HUES6 (cell line): Measurements from ENCODE around the gene PTPRR.
A peak's percentile ranks its signal among the peaks of the same experiment; 100 is the strongest.

Source experiments
- H3K27ac ChIP-seq: 2 replicates; pipeline ENCODE4 v1.7.0; 2013; ENCODE audit warnings: low read depth, mild to moderate bottlenecking, low read length, inconsistent platforms
- H3K27me3 ChIP-seq: 2 replicates; pipeline ENCODE4 v1.6.1; 2013; ENCODE audit warnings: low read length; ENCODE audit not compliant: control insufficient read depth, insufficient read depth
- H3K36me3 ChIP-seq: 2 replicates; pipeline ENCODE4 v1.6.1; 2013; ENCODE audit warnings: low read length; ENCODE audit not compliant: control insufficient read depth, insufficient read depth
- H3K4me1 ChIP-seq: 2 replicates; pipeline ENCODE4 v1.6.1; 2013; ENCODE audit warnings: low read length; ENCODE audit not compliant: control insufficient read depth, insufficient read depth
- H3K4me3 ChIP-seq: 2 replicates; pipeline ENCODE4 v1.5.1; 2013; ENCODE audit warnings: low read depth, low read length
- H3K9ac ChIP-seq: one replicate; pipeline ENCODE4 v1.6.1; 2013; ENCODE audit warnings: mild to moderate bottlenecking, low read length
- H3K9me3 ChIP-seq: 2 replicates; pipeline ENCODE4 v1.6.1; 2013; ENCODE audit warnings: low read depth, low read length; ENCODE audit not compliant: control insufficient read depth, insufficient read depth

The PTPRR gene

DNA sequence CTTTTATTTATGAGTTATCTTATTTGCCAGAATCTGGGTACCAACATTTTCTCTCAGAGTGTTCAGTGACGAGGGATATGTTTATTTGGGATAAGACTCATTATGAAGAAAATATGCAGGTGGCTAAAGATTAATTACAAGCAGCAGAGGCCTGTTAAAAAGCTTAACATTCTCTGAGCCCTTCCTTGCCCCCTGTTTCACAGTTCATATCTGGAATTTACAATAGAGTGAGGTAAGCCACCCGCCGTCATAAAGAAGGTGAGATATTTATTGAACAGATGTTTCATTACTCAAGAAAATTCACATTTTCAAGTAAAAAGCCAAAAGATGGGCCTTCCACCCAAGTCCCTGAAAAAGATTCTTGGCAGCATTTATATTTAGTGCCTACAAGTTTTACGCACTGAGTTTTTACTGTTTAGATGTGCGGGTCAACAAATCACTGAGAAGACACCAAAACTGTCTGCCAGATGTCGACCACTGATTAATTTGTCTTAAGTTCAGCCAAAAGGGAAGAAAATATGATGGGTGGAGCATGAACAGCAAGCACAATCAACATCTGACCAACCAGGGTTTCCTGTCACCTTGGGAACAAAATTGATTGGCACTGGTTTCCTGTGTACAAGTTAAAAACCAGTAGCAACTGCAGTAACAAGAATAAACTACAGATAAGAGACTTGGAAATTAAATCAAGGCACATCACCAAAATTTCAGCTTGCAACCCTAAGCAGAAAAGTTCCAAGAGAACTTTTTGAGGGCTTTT, 197.8 kb downstream of the PTPRR start:
- H3K36me3 ChIP-seq: no peaks in the 10 kb centered on the region
- no peaks in the 10 kb centered on the region for H3K9me3 ChIP-seq
- no peak overlapping the region for H3K9ac ChIP-seq
- no peak overlapping the region for H3K4me3 ChIP-seq
- H3K27me3 ChIP-seq: no peaks in the 10 kb centered on the region
- peaks cover 23% of the 10 kb centered on the region for H3K4me1 ChIP-seq
- H3K27ac ChIP-seq: peak overlapping the region; percentile 67

DNA sequence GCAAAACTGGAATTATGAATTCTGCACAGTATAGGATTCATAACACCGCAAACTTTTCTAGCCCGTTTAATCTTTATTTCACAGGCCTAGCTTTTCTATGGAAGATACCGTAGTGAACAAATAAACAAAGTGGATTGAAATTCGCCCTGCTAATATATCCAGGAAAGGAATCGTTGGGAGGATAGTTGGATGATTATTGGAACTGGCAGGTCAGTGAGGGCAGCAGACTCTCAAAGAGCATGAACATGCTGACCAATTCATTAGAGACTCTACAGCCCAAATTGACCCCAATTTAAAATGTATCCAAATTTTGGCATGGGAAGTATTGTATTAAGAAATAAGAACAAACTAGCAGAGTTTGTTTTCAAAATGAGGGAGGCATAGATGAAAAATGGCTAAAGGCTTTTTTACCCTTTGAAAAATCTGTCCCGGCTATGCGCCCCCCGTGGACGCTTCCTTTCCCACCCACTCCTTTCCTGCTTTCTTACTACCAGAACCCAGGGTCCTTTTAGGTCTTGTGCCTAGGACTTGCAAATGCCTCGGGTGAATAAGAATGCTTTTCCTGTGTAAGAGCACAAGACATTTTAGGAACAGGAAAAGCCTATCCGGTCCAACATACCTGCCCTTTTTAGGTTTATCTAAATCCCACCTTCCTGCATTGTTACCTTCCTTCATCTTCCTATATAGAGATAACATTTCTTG, 198.7 kb downstream of the PTPRR start:
- peak overlapping the region; percentile 67 for H3K27ac ChIP-seq
- H3K36me3 ChIP-seq: no peaks in the 10 kb centered on the region
- H3K4me1 ChIP-seq: peaks cover 23% of the 10 kb centered on the region
- H3K27me3 ChIP-seq: no peaks in the 10 kb centered on the region
- no peaks in the 10 kb centered on the region for H3K9me3 ChIP-seq
- no peak overlapping the region for H3K9ac ChIP-seq
- no peak overlapping the region for H3K4me3 ChIP-seq

DNA sequence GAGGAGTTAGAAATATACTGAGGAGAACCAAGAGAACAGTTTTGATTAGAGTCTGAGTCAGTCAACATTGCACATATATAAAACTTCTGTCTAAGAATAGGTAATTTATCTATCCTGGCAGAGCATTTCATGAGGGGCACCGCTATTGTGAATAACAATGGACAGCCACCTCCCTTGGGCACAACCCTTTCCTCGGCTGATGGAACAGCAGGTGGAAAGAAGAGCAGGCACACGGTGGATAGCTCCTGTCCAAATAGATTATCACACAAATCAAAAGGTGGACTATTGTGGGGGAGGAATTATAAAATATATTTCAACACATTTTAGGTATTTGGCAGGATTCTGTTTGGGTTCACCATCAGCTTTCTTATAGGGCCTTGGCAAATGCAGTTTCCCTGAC, 199.3 kb downstream of the PTPRR start:
- Histone ChIP-seq H3K4me1 (peaks cover 23% of the 10 kb centered on the region), H3K9me3 (no peaks in the 10 kb centered on the region), H3K9ac (no peak overlapping the region), H3K36me3 (no peaks in the 10 kb centered on the region), H3K27me3 (no peaks in the 10 kb centered on the region), H3K27ac (no peak overlapping the region), H3K4me3 (no peak overlapping the region)

DNA sequence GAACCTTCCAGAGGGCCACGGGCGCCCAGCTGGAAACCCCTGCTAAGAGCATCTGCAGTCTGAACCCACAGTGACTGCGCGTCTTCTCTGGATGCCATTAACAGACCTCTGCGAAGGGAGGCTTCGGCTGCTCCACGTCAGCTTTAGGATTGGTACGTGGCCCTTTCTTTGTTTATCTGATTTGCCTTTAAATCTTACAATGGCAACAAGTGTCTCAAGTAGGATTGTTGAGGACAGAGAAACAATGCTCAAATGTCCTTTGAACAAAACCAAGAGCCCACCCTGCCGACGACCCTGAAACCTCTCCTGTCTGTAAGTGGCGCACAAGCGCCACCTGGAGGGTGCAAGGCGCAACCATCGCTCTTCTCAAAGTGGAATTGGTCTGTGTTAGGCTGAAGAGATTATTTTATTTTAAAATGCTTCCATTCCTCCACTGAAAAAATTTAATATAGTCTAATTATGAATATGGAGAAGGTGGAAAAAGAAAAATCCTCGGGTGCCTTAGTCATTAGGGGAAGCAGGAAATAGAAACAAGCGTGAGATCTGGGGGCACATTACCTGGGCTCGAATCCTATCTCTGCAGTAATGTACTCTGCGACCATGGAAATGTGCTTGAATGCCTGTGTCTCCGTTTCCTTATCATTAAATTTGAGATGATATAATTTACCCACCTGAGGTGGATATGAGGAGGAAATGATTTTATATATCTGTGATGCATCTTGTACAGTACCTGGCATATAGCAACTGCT, 200.7 kb downstream of the PTPRR start:
- H3K36me3 ChIP-seq: no peaks in the 10 kb centered on the region
- H3K27me3 ChIP-seq: no peaks in the 10 kb centered on the region
- peaks cover 23% of the 10 kb centered on the region for H3K4me1 ChIP-seq
- H3K4me3 ChIP-seq: peak overlapping the region; percentile 38
- no peak overlapping the region for H3K27ac ChIP-seq
- no peaks in the 10 kb centered on the region for H3K9me3 ChIP-seq
- no peak overlapping the region for H3K9ac ChIP-seq

DNA sequence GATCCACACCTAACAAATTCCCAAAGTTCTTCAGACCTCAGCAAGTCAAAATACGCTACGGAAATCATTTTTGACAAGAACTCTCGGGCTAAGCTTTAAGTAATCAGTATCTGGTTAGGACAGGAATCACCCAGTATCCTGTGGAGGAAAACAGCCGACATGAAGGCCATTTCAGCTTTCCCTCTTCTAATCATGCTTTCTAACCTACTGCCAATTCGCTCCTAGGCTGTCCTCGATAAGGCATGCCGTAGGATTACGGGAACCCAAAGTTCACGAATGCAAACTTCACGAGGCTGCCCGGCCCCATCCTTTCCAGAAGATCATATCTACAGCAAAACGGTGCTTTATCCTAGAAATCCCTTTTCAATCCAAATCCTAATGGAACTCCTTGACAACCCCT, 201.5 kb downstream of the PTPRR start:
- Histone ChIP-seq H3K27ac (no peak overlapping the region), H3K27me3 (no peaks in the 10 kb centered on the region), H3K4me1 (peaks cover 23% of the 10 kb centered on the region), H3K9me3 (no peaks in the 10 kb centered on the region), H3K9ac (no peak overlapping the region), H3K4me3 (no peak overlapping the region), H3K36me3 (no peaks in the 10 kb centered on the region)

DNA sequence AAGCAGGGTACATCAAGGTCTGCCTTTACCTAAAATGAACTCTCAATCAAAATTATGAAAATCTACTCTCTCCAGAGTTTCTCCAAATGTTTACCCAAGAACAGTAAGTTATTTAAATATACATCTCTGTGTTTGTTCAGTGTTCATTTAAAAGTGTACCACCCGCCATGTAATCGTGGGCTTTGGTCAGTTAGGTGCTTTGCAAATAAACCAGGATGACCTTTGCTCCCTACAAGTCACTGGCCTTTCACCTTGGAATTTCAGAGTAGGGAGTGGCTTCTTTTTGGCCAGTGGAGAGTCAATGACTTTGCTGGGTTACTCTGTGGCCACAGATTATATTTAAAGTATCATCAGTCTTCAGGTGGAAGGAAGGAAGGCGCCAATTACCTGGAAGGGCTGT, 208.7 kb downstream of the PTPRR start:
- Histone ChIP-seq H3K9ac (no peak overlapping the region), H3K4me3 (no peak overlapping the region), H3K9me3 (no peaks in the 10 kb centered on the region), H3K36me3 (no peaks in the 10 kb centered on the region), H3K27ac (no peak overlapping the region), H3K27me3 (no peaks in the 10 kb centered on the region), H3K4me1 (no peaks in the 10 kb centered on the region; the same call in 1 of the 2 replicates)

DNA sequence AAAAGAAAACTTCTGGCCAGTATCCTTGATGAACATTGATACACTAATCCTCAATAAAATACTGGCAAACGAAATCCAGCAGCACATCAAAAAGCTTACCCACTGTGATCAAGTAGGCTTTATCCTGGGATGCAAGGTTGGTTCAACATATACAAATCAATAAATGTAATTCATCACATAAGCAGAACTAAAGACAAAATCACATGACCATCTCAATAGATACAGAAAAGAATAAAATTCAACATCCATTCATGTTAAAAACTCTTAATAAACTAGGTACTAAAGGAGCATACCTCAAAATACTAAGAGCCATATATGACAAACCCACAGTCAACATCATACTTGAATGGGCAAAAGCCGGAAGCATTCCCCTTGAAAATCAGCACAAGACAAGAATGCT, 211.5 kb downstream of the PTPRR start:
- no peaks in the 10 kb centered on the region for H3K4me1 ChIP-seq
- H3K27ac ChIP-seq: no peak overlapping the region
- no peaks in the 10 kb centered on the region for H3K27me3 ChIP-seq
- H3K36me3 ChIP-seq: no peaks in the 10 kb centered on the region
- H3K9ac ChIP-seq: no peak overlapping the region
- H3K4me3 ChIP-seq: no peak overlapping the region
- no peaks in the 10 kb centered on the region for H3K9me3 ChIP-seq

DNA sequence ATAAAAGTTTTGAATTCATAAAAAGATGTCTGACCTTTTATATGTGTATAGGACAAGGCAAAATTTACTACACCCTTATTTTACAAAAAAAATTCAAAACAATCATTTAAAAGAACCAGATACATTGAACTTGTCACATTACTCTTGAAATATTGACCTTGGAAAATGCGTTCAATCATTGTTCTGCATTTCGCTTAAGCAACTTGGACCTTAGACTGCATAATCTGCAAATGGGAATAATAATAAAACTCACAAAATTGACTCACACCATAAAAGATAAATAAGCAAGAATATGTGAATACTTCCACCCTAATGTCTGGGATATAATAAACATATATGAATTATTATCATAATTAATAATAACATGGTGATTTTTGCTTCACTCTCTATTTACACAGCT, 213.9 kb downstream of the PTPRR start:
- Histone ChIP-seq H3K27ac (no peak overlapping the region), H3K4me3 (no peak overlapping the region), H3K9me3 (no peaks in the 10 kb centered on the region), H3K9ac (no peak overlapping the region), H3K4me1 (no peaks in the 10 kb centered on the region), H3K27me3 (no peaks in the 10 kb centered on the region), H3K36me3 (no peaks in the 10 kb centered on the region)

DNA sequence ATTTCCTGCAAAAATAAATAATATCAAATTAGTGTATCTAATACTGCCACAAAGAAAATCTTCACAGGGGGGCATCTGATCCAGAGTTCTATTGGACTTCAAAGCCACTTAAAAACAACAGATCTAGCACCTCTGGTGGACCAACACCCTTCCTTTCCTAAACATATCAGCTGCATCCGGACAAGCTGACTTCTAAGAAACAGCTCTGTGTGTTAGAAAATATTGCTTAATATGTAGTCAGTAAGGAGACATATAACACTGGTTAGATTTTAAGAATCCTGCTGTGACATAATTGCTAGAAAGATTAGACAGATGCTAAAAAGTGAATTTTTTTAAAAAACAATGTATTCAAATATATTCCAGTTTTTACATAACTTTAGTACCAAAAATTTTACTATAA, 222.2 kb downstream of the PTPRR start:
- H3K27ac ChIP-seq: no peak overlapping the region
- H3K27me3 ChIP-seq: no peaks in the 10 kb centered on the region
- H3K9me3 ChIP-seq: no peaks in the 10 kb centered on the region
- H3K9ac ChIP-seq: no peak overlapping the region
- H3K36me3 ChIP-seq: no peaks in the 10 kb centered on the region
- H3K4me1 ChIP-seq: no peaks in the 10 kb centered on the region
- no peak overlapping the region for H3K4me3 ChIP-seq

DNA sequence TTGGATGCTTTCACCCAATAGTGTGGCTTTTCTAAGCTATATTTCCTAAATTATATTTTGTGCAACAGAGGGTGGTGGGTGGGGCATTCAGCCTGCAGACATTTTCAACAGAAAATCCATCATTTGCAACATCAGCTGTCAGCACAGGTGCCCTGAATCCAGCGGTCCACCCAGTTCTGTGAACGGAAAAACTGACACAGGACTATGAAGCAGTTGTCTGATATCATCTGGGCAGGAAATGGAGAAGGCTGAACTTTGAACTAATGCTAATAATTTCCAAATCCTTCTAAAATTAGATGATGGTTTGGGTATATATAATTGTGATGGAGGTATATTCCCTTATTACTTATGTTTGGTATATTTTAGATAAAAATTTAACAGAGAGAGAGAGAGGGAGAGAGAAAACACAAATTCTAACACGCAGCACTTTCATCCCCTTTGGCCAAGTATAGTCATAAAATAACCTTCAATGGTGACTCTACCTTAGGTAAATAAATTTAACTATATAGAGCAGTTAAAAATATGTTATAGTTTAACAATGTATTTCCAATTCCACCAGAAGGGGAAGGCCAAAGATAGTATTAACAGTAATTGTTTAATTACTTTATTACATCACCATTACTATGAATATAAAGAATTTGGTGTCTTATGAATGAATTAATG, 225.0 kb downstream of the PTPRR start:
- Histone ChIP-seq H3K4me3 (no peak overlapping the region), H3K9ac (no peak overlapping the region), H3K4me1 (no peaks in the 10 kb centered on the region; the same call in 1 of the 2 replicates), H3K27ac (no peak overlapping the region), H3K9me3 (no peaks in the 10 kb centered on the region), H3K27me3 (no peaks in the 10 kb centered on the region), H3K36me3 (no peaks in the 10 kb centered on the region)
